Keratinocyte (primary cell): ENCODE results near the gene OBSCN. TPM values are rescaled to one million over a fixed set of nuclear protein-coding genes. Genes with fewer than 3 reads are reported as not detected.

Experiments
- DNase-seq: peaks from one replicate; pipeline ENCODE4 v3.0.0-alpha.2; 2011; ENCODE audit warnings: low read depth, missing footprints, low spot score
- FAIRE-seq: peaks from 2 replicates; lab custom pipeline; 2011; peaks lifted over from hg19 to GRCh38; lab: Jason Lieb, UNC
- H2AFZ ChIP-seq: 2 replicates; pipeline ENCODE4 v1.6.0; 2012; ENCODE audit warnings: low read length, control low read depth, inconsistent platforms; ENCODE audit not compliant: control insufficient read depth
- H3K27ac ChIP-seq: 2 replicates; pipeline ENCODE4 v1.5.1; 2011; ENCODE audit warnings: low read length; ENCODE audit not compliant: control insufficient read depth, insufficient read depth
- H3K27me3 ChIP-seq: 3 replicates; pipeline ENCODE4 v1.6.0; 2011; ENCODE audit warnings: low read length; ENCODE audit not compliant: control insufficient read depth, insufficient read depth; ENCODE audit errors: extremely low read depth
- H3K36me3 ChIP-seq, 2 experiments: 2 replicates in 1 of 2; 3 replicates in 1 of 2; pipeline ENCODE4 v1.5.1; 2011; ENCODE audit warnings: low read length in 2 of 2, mild to moderate bottlenecking in 1 of 2; ENCODE audit not compliant: control insufficient read depth in 2 of 2, insufficient read depth in 2 of 2; ENCODE audit errors: extremely low read depth in 1 of 2
- H3K4me1 ChIP-seq: 3 replicates; pipeline ENCODE4 v1.5.1; 2011; ENCODE audit warnings: low read length; ENCODE audit not compliant: control insufficient read depth, insufficient read depth; ENCODE audit errors: extremely low read depth
- H3K4me2 ChIP-seq: 3 replicates; pipeline ENCODE4 v1.6.0; 2011; ENCODE audit warnings: low read depth, low read length; ENCODE audit not compliant: control insufficient read depth, insufficient read depth; ENCODE audit errors: extremely low read depth
- H3K4me3 ChIP-seq, 3 experiments: fragments of 200-600 bp in 1 of 3; sonication (generic) in 1 of 3; 2 replicates in 2 of 3; 3 replicates in 1 of 3; pipeline ENCODE4 v1.5.1; 2011 to 2016; ENCODE audit warnings: low read length in 3 of 3, mild to moderate bottlenecking in 3 of 3, control low read depth in 2 of 3, inconsistent platforms in 1 of 3, low read depth in 1 of 3, mixed read lengths in 1 of 3, mixed run types in 1 of 3, moderate library complexity in 1 of 3; ENCODE audit not compliant: control insufficient read depth in 2 of 3, insufficient read depth in 2 of 3; ENCODE audit errors: extremely low read depth in 1 of 3
- H3K79me2 ChIP-seq: 2 replicates; pipeline ENCODE4 v1.6.0; 2012; ENCODE audit warnings: low read length; ENCODE audit not compliant: control insufficient read depth, insufficient read depth
- H3K9ac ChIP-seq: 3 replicates; pipeline ENCODE4 v1.6.0; 2011; ENCODE audit warnings: low read length; ENCODE audit not compliant: control insufficient read depth, insufficient read depth; ENCODE audit errors: extremely low read depth
- H3K9me1 ChIP-seq: 3 replicates; pipeline ENCODE4 v1.6.0; 2011; ENCODE audit warnings: low read length; ENCODE audit not compliant: control insufficient read depth, insufficient read depth; ENCODE audit errors: extremely low read depth
- H3K9me3 ChIP-seq: 2 replicates; pipeline ENCODE4 v1.5.1; 2012; ENCODE audit warnings: low read depth, low read length; ENCODE audit not compliant: control insufficient read depth
- H4K20me1 ChIP-seq: 3 replicates; pipeline ENCODE4 v1.6.0; 2011; ENCODE audit warnings: low read length; ENCODE audit not compliant: control insufficient read depth, insufficient read depth; ENCODE audit errors: extremely low read depth
- CTCF ChIP-seq, 3 experiments: IDR thresholded peaks in 1 of 3; conservative IDR thresholded peaks in 1 of 3; optimal IDR thresholded peaks in 1 of 3; 2 replicates in 2 of 3; 3 replicates in 1 of 3; pipeline versions ENCODE3 to v1.5.1; 2011; ENCODE audit warnings: low read length in 3 of 3, mild to moderate bottlenecking in 3 of 3, moderate library complexity in 2 of 3, control low read depth in 1 of 3, inconsistent platforms in 1 of 3; ENCODE audit not compliant: insufficient read depth in 2 of 3; ENCODE audit errors: extremely low read depth in 1 of 3
- EZH2 ChIP-seq: IDR thresholded peaks from one replicate; pipeline ENCODE4 v1.6.1; 2012; ENCODE audit warnings: inconsistent platforms, mild to moderate bottlenecking, low read length, moderate library complexity
- dilution Hi-C: fragments of 300-500 bp; cut with MboI; formaldehyde crosslinking; loops from one replicate; pipeline ENCODE4 v1.7.0; 2020; ENCODE audit warnings: low sequenced_read_pairs; ENCODE audit not compliant: extremely low pct_ligation_motif_present
- polyA plus RNA-seq, 5 experiments: library from polyadenylated mRNA; depleted of rRNA in 3 of 5; stranded (reverse) in 3 of 5; stranded (forward) in 1 of 5; unstranded in 1 of 5; fragments of >200 nt; gene quantifications; 1 replicate in 1 of 5; 2 replicates in 3 of 5; 3 replicates in 1 of 5; pipeline versions ENCODE4 v1.2.1 to v1.2.3, GENCODE V29; 2011 to 2012; ENCODE audit warnings: missing spikeins in 2 of 5, low read depth in 1 of 5, low replicate concordance in 1 of 5

The OBSCN gene
- polyA plus RNA-seq, 1 donor (not counting 4 experiments of a cell fraction or from before 2014, with no cell fraction given) = 1.8 TPM

DNA sequence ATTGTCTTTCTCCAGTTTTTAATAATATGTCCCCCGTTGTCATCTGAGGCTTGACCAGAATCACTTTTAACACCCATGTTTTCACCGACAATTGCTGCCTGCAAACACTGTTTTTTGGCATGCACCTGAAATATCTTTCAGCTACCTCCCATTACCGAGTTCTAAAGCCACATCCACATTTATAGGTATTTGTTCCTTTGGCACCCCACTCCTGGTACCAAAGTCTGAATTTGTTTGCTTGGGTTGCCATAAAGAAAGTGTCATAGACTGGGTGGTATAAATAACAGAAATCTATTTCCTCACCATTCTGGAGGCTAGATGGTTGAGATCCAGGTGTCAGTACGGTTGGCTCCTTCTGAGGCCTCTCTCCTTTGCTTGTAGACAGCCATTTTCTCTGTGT is 94.2 kb downstream of the OBSCN start:
- Histone ChIP-seq H3K4me1 (no peaks in the 10 kb centered on the region), H3K27ac (no peak overlapping the region), H3K36me3 (no peaks in the 10 kb centered on the region), H3K9me3 (peaks cover 12% of the 10 kb centered on the region), H2AFZ (no peak overlapping the region), H3K4me3 (no peak overlapping the region), H3K9ac (no peak overlapping the region), H3K4me2 (no peak overlapping the region), H4K20me1 (no peaks in the 10 kb centered on the region), H3K9me1 (no peaks in the 10 kb centered on the region), H3K79me2 (no peaks in the 10 kb centered on the region), H3K27me3 (no peaks in the 10 kb centered on the region)
- FAIRE-seq (no peak), DNase-seq (no peak)
- no peak for TF ChIP-seq EZH2
- TF ChIP-seq CTCF (optimal IDR thresholded peaks at IDR 0.05 in 1 of 3, IDR thresholded peaks at IDR 0.05 in 1 of 3, conservative IDR thresholded peaks at IDR 0.05 in 1 of 3; ENCODE audit: extremely low read depth in 1 of 3, insufficient read depth in 2 of 3, low read length in 3 of 3) = no peak
- dilution Hi-C loops = no loop called here

DNA sequence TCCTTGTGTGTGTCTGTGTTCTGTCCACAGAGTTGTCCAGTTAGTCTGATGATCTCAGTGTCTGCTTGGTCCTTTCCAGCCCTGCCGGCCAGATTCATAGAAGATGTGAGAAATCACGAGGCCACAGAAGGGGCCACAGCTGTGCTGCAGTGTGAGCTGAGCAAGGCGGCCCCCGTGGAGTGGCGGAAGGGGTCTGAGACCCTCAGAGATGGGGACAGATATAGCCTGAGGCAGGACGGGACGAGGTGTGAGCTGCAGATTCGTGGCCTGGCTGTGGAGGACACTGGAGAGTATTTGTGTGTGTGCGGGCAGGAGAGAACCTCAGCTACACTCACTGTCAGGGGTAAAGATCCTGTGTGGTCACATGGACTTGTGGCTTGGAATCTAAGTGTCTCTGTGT is 95.8 kb downstream of the OBSCN start:
- Histone ChIP-seq H3K27ac (no peak overlapping the region), H3K36me3 (no peaks in the 10 kb centered on the region), H3K79me2 (no peaks in the 10 kb centered on the region), H3K9me3 (peaks cover 10% of the 10 kb centered on the region), H3K9me1 (no peaks in the 10 kb centered on the region), H2AFZ (no peak overlapping the region), H3K4me1 (no peaks in the 10 kb centered on the region), H3K4me2 (no peak overlapping the region), H4K20me1 (no peaks in the 10 kb centered on the region), H3K4me3 (no peak overlapping the region), H3K9ac (no peak overlapping the region), H3K27me3 (no peaks in the 10 kb centered on the region)
- no peak for DNase-seq
- FAIRE-seq = no peak
- TF ChIP-seq EZH2 (no peak), CTCF (optimal IDR thresholded peaks at IDR 0.05 in 1 of 3, IDR thresholded peaks at IDR 0.05 in 1 of 3, conservative IDR thresholded peaks at IDR 0.05 in 1 of 3; ENCODE audit: extremely low read depth in 1 of 3, insufficient read depth in 2 of 3, low read length in 3 of 3) (no peak)
- dilution Hi-C loops = no loop called here
